ENCODE data around the gene LIN9.
"Not testable (repeated sequence)": the region's sequence is repeated elsewhere in the genome, so short reads cannot be mapped to it uniquely, and the experiment has no call there.

Gene LIN9

GRCh38 chr1:226350519-226350865 is 41.5 kb upstream of the LIN9 start:
- no peak for DNase-seq (ENCODE audit: low spot score)
- no peak for TF ChIP-seq CTCF (IDR thresholded peaks at IDR 0.05)
- Histone ChIP-seq H3K27ac (no peak overlapping the region), H3K4me3 (no peak overlapping the region)

DNA sequence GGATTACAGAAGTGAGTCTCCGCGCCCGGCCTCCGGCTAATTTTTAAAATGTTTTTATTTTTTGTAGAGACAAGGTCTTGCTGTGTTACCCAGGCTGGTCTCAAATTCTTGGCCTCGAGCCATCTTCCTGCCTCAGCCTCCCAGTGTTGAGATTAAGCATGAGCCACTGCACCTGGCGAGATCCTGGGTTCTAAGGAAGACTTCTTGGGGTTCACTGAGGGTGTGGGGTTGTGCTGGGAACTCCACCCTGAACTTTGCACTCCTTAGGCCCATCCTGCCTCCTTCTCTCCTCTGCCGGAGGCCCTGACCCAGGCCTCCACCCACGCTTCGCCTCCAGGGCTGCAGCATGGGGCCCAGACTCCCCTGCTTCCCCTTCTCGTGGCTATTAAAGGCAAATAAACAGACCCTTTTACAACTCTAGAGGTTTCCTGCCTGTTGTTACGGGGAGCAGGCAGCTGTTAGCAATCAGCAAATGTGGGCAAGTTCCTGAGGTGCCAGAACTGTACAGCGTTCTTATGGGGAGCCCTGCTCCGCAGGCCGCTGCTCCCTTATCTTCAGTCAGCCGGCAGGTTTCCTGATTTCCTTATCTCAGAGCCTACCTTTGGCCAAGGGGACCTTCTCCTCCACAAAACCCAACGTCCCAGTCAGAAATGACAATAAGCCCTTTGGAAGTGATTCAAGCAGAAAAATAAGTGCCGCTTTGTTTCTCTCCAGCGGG is 41.0 kb upstream of the LIN9 start:
- no peak for TF ChIP-seq CTCF (IDR thresholded peaks at IDR 0.05)
- DNase-seq (ENCODE audit: low spot score): no peak
- Histone ChIP-seq H3K27ac (no peak overlapping the region), H3K4me3 (no peak overlapping the region)

DNA sequence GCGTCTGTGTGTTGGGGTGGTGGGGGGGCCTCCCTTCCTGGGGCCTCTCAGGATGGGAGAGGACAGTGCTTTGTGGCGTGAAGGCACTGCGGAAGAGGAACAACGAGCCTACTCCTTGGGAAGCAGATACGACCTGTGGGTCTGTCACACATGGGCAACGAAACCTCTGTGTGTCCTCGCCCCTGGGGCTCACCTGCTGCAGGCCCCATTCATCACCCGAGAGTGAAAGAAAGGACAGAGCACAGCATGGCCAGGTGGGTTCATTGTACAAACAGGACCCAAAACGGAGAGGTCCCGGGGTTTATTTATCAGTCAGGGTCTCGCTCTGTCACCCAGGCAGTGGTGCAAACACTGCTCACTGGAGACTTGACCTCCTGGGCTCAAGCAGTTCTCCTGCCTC is 40.1 kb upstream of the LIN9 start:
- Histone ChIP-seq H3K4me3 (no peak overlapping the region), H3K27ac (no peak overlapping the region)
- TF ChIP-seq CTCF (IDR thresholded peaks at IDR 0.05): no peak
- DNase-seq (ENCODE audit: low spot score): no peak

- H3K27ac ChIP-seq: no peak overlapping the region
- no peak for DNase-seq (ENCODE audit: low spot score)
- no peak for TF ChIP-seq CTCF (IDR thresholded peaks at IDR 0.05)
Measured at GRCh38 chr1:226344441-226345259, 35.7 kb upstream of the LIN9 start.

GRCh38 chr1:226342656-226343055 is 33.7 kb upstream of the LIN9 start:
- no peak overlapping the region for H3K27ac ChIP-seq
- DNase-seq (ENCODE audit: low spot score): no peak
- no peak overlapping the region for H3K4me3 ChIP-seq
- TF ChIP-seq CTCF (IDR thresholded peaks at IDR 0.05): no peak

More at GRCh38 chr1:226344441-226345259, 35.7 kb upstream of the LIN9 start:
- H3K4me3 ChIP-seq: no peak overlapping the region

GRCh38 chr1:226340111-226340510 is 31.1 kb upstream of the LIN9 start:
- not testable (repeated sequence) for DNase-seq (ENCODE audit: low spot score); H3K27ac ChIP-seq; H3K4me3 ChIP-seq

DNA sequence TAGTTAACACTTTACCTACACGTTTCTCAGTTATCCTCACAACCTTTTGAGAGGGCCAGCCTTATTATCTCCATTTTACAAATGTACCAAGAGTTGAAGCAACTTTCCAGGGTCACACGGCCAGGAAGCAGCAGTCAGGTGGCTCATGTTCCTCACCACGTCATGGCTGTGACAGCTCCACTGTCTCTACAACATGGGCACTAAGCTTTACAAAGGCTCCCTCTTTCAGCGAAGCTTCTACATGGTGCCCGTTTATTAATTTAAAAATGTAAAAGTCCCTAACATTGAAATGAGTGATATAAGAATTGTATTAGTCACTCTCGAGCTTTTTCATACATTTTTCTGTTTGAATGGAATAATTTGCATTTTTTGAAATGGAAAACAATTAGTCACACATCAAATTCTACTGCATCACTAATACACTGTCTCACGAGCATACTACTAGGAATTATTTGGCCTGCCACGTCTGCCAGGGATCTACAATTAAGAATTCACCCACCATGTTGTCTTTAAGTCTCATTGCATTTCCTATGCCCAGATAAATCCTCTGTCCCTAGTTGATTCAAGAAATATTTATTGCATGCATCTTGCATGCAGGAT is 28.4 kb upstream of the LIN9 start:
- no peak for DNase-seq (ENCODE audit: low spot score)
- TF ChIP-seq CTCF (IDR thresholded peaks at IDR 0.05): no peak
- H3K4me3 ChIP-seq: no peak overlapping the region

More for the DNA sequence above, 28.4 kb upstream of the LIN9 start:
- no peak overlapping the region for H3K27ac ChIP-seq
